ENCODE measurements around the gene RRP1B. TPM values are rescaled to one million over a fixed set of nuclear protein-coding genes. Genes with fewer than 3 reads are reported as not detected.

RRP1B gene
- total RNA-seq, 2 experiments from 2014 or later = 105 to 106 TPM

DNA sequence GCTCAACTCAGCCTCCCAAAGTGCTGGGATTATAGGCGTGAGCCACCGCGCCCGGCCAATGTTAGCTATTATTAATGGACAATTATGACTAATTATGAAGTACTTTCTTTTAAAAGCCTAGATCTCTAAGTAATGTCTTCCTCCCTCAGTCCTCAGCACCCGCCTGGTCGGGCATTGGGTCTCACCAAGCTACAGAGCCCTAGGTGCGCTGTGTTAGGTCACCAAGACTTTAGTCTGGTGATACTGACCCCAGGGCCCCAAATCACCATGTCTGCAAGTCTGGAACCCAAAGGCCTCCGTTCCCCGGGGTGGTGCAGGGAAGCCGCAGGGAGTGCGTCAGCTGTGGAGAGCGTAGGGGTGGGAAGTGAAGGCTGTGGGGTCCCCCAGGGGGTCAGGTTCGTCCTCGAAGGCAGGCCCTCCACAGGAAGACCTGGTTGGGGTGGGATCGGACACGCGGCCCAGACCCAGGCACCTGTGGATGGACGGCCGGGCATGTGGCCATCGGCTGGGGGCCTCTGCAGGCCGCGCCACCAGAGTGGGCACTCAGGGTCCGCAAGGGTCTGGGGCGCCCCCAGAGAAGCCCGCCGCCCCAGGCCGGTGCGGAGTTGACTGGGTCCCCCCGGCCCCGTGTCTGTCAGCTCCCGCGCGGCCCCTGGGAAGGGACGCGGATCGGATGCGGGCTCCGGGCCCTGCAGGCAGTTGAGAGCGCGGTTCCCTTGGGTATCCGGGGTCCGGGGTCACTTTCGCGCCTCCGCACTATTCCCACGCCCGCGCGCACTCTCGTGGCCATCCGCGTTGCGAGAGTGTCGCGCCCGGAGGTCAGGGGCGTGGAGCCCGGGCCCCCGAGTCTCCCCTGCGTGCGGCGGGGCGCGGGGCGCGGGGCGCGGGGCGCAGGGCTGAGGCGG lies 58.9 kb downstream of the RRP1B start:
- POLR2A ChIA-PET = no interaction called here
- CTCF ChIA-PET = no interaction called here

DNA sequence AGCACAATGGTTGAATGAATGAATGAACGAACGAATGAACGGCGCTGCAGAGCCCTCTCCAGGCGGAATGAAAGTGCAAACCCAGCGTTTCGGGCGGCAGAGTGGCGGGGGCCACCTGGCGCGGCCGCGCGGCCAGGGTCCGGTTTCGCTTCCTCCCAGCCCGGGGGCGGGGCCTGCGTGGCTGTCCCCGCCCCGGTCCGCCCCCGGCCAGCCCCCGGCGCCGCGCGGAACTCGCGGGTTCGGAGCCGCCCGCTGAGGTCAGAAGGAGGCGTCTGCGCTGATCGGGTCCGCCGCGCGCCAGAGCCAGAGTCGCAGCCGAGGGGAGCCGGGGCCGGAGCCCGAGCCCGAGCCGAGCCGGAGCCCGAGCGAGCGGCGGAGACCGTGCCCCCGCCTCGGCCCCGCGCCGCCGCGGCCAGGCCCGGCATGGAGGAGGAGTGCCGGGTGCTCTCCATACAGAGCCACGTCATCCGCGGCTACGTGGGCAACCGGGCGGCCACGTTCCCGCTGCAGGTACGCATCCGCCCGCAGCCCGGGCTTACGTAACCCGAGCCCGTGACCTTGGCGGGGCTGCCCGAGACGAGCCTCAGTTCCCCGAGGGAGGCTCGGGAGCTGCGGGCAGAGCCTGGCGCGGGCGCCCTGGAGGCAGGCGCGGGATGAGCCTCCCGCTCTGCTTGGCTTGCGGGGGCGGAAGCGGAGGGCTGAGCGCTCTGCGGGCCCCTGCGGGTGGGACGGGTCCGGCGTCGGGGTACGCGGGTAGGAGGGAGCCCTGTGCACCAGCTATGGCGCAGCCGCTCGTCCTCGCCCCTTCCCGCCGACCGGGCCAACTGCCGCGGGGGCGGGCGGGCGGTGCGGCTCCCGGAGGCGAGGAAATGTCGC lies 59.8 kb downstream of the RRP1B start, which contains the start of gene PDXK:
TSS of gene PDXK (plus strand) at position 258 of the 876 bp plus-strand sequence. CDS start at position 424, 166 bp downstream.
- POLR2A ChIA-PET = interaction anchor here (0.6 to 2.2 kb wide), 2 partner anchors 9 to 1797 kb away, joined by 5 to 20 read pairs; no protein-coding TSS in a partner anchor
- CTCF ChIA-PET = interaction anchor here (0.8 to 2.0 kb wide), 2 partner anchors 9 to 59 kb away, joined by 3 to 10 read pairs; no protein-coding TSS in a partner anchor

DNA sequence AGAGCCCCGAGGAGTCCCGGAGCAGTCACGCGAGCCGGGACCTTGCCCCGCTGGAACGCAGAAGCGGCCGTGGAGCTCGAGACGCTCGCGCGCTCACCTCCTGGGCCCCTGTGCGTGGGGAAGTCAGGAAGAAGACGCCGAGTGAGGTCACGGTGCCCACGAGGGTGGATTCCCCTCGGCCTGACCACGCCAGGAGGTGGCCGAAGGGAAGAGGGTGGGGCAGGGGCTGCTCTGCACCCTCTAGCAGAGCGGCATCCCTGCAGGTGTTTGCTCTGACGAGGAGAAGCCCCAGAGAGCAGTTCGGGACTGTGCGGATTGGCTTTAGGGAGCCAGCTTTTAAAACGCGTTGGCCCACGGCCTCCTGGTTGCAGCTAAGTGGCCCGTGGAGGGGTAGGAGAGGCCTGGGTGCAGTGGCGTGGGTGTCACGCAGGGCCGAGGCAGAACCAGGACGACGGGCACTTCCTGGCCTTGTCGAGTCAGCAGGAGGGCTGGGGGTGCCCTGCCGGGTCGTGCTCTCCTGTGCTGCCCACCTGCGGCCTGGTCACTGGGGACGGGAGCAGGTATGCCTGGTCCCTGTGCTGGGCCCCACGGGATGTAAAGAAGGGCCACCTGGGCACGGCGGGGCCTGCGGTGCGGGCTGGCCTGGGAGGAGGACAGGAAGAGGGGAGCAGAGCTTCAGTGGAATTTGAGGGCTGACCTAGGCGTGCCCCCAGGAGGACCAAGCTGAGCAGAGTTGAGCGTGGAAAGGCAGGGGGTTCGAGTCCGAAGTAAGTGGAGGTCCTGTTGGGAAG lies 60.6 kb downstream of the RRP1B start:
- ChIA-PET CTCF (interaction anchor here (0.8 to 2.0 kb wide), 2 partner anchors 8 to 60 kb away, joined by 3 to 10 read pairs; no protein-coding TSS in a partner anchor), POLR2A (interaction anchor here (0.6 to 2.2 kb wide), 2 partner anchors 8 to 1797 kb away, joined by 5 to 20 read pairs; no protein-coding TSS in a partner anchor)

DNA sequence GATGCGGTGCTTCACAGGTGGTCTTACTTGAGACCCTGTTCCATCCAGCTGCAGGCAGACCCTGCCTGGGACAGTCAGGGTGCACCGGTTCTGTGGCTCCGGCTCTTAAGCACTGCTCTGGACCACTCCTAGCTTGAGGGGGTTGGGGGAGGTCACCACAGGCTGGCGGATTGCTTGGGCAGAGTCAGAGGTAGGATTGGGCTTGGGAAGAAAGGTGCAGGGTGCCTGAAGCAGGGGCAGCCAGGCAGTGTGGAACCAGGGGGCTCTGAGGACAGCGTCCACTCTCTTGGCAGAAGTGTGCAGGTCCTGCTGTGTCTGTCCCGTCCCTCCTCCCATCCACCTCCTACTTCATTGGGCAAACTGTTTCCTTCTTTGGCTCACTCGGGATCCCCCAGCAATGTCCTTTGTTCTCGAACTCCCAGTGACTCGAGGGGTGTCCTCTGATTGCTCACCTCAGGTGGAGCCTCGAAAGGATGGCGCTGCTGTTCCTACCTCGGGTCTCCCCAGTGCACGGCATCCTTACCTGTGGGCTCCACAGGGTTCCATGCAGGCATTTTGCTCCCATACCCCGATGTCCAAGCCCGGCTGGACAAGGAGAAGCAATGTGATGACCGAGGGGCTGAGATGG lies 61.3 kb downstream of the RRP1B start:
- ChIA-PET CTCF (interaction anchor here (2.0 kb wide), 1 partner anchor 8 kb away, joined by 10 read pairs; no protein-coding TSS in a partner anchor), POLR2A (interaction anchor here (2.2 kb wide), 1 partner anchor 8 kb away, joined by 20 read pairs; no protein-coding TSS in a partner anchor)

DNA sequence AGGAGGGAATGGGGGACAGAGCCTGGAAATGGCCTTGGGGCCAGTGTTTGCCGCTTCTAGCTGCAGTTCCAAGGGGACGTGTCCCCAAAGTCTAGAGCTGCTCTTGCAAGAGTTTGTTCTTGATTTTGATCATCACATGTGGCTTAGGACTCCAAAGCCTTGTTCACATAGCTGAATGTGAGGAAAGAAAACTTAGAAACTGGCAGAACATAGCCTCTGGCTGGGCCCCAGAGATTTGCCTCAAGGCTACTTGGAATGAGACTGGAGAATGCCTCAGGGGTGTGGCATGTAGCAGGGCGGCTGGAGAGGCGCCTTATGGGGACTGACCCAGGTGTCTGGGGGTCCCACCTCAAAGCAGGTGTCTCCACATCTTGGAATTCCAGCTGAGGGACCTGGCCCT lies 61.8 kb downstream of the RRP1B start:
- ChIA-PET CTCF (no interaction called here), POLR2A (no interaction called here)

DNA sequence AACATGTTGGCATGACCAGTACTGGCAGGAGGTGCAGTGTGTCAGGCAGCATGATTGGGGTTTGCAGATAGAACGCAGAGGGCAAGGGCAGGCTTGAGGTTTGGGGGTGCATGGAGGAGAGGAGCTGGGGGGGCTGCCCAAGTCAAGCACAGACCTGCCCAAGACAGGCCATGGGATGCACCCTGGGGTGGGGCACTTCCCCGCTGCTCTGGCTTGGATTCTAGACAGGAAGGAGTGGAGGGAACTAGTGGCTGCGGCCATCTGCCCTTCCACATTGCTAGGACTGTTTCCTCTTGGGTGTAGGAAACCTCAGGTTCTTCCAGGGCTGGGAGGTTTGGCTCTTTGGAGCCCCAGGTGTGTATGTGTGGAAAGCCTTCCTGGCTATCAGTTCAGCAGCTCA lies 62.6 kb downstream of the RRP1B start:
- POLR2A ChIA-PET = no interaction called here

DNA sequence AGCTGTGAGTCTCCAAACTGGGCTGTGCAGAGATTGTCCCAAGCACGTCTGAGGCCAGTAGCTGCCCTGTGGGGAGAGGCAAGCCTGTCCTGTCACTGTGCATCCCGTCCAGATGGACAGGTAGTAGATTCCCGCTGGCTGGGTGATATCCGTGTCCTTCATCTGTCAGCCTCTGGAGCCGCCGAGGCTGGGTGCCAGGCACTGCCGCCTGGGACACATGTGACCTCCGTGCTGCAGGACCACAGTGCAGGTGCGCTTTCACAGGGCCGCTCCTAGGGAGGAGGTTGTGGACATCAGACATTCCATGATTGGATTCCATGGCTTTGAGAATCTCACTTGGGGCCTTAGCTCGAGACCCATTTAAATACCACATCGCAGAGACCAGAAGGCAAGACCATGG lies 64.3 kb downstream of the RRP1B start:
- ChIA-PET POLR2A (no interaction called here), CTCF (no interaction called here)

More for the DNA sequence above, 62.6 kb downstream of the RRP1B start:
- CTCF ChIA-PET = interaction anchor here (0.6 kb wide), 1 partner anchor 83 kb away, joined by 3 read pairs; no protein-coding TSS in a partner anchor

DNA sequence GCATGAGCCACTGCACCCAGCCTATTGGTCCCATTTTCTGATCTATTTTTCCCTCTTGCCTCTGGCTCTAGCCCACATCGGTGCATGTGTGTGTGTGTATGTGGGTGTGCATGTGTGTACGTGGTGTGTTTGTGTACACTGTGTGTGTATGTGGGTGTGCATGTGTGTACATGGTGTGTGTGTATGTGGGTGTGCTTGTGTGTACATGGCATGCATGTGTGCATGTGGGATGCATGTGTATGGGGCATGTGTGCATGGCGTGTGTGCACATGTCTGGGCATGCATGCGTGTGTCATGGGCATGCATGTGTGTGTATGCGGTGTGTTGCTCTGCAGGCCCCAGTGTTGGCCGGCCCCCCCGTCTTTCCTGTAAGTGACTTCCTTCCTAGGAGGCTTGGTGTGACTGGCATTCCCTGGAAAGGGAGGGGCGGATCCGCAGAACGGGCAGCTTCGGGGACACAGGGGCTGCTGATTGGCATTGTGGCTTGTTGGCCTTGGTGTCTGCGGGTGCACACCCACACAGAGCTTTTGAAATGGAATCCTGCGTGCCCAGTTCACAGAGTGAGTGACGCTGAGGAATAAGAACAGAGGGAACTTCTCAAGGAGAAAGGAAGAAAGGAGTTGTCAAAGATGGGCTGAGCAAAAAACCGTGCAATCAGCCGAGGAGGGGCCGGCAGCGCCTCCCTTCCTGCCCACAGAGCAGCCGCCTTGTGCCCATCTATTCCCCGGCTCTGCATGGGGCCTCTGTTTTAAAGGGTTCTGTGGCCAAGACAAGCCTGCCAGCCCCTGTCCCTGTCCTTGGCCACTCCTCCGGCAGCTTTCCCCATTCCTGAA lies 67.5 kb downstream of the RRP1B start:
- CTCF ChIA-PET = interaction anchor here (0.7 kb wide), 1 partner anchor 23 kb away, joined by 5 read pairs; no protein-coding TSS in a partner anchor
- POLR2A ChIA-PET = no interaction called here

DNA sequence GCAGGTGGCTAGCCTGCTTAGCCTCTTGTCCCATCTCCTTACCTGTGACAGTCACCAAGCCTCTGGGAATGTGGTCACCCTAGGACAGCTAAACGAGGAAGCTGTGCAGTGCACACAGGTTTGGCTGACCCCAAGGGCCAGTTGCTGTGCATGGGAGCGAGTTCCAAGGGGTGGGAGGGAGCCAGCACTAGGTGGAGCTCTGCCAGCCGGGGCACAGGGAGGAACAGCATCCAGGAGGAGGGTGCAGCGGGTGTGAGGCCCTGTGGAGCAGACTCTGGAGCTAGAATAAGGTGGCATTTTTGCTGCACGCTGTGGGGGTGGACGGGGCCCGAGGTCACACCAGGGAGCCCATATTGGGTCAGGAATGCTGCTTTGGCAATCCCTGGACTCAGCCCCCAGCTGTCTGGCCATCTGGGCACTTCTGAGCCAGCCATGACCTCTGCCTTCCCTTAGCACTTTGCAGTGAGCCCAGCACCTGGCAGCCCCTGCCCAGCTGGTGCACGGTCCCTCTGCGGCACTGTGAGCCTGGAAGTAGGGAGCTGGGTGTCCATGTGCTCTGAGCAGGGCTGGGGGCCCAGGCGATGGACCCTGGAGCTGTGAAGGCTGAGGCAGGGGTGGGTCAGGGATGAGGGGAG lies 68.3 kb downstream of the RRP1B start:
- ChIA-PET CTCF (interaction anchor here (1.1 to 2.2 kb wide), 3 partner anchors 8 to 248 kb away, joined by 4 to 10 read pairs (median 10); no protein-coding TSS in a partner anchor), POLR2A (interaction anchor here (1.4 kb wide), 2 partner anchors 8 to 21 kb away, joined by 3 to 20 read pairs; partner anchors contain the start of gene PDXK)

DNA sequence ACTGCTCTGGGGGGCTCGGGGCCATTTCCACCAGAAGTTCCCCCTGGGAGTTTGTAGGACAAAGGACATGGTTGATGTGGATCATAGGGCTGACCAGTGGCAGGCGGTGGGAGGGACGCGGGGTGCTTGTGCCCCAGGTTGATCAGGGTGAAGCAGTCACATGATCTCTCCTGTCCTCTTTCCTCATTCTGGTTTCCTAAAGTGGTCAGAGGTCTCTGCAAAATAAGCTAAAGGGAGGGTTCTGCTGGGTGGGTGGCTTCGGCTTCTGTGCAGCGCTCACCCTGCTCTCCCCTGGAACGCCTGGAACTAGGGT lies 68.8 kb downstream of the RRP1B start:
- ChIA-PET POLR2A (interaction anchor here (1.3 to 1.4 kb wide), 3 partner anchors 8 to 68 kb away, joined by 3 to 20 read pairs (median 7); partner anchors contain the start of gene PDXK), CTCF (interaction anchor here (0.6 to 2.2 kb wide), 5 partner anchors 8 to 348 kb away, joined by 3 to 10 read pairs (median 4); no protein-coding TSS in a partner anchor)

DNA sequence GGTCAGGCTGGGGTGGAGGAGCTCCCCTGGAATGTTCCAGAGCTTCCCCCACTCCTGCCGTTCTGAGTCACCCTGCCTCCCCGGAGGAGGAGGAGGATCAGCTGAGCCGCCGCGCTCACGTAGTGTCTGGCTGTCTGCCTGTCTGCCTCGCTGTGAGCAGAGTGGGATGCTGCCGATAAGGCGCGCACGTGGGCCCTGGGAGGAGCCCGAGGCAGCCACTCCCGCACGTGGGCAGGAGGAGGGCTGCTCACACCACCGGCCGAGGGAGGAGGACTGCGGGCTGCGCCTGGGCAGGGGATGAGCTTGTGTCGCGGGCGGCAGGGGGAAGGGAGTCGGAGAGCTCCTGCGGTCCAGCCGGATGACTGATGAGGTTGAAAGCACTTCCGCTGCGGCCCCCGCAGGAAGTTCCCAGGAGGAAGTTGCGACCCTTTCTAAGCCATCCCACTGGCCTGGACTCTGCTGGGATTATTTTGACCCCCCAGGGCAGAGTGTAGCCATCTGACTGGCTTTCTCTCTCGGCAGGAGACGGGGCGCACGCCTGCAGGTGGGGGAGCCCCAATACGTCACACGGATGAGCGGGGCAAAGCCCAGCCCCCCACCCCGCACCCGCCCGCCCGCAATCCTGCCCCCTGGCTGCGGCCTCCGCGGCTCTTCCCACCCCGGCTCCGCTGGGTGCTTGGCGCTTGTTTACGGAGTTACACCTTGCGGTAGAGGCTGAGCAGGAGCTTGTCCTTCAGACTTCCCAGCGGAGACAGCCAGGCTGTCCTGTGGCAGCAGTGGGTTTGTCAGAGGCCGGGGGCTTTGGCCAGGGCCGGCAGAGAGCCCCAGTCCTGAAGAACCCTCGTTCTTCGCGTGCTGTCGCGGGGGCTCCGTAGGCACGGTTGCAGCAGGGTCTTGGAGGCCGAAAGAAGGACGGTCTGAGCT lies 69.4 kb downstream of the RRP1B start:
- ChIA-PET CTCF (interaction anchor here (0.6 to 2.2 kb wide), 6 partner anchors 9 to 347 kb away, joined by 3 to 10 read pairs (median 4); no protein-coding TSS in a partner anchor), POLR2A (interaction anchor here (0.5 to 1.4 kb wide), 5 partner anchors 9 to 68 kb away, joined by 3 to 20 read pairs (median 3); partner anchors contain the start of genes PDXK and RRP1)

DNA sequence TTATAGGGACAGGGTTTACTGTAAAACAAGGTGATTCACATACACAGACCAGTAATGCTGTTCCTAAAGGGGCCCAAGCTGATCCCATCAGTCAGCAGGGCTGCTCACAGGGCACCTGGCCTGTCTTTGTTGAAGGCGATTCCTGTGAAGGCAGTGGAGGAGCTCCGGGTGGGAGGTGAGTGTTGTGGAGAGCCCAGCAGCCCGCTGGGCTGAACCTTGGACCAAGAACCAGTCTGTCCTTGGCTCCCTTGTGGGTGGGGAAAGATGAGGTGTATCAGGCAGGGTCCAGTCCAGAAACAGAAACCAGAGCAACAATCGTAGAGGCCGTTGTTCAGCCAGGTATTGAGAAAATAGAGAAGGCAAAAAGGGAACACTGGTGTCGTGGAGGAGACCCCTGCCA lies 72.1 kb downstream of the RRP1B start:
- ChIA-PET CTCF (no interaction called here), POLR2A (no interaction called here)

DNA sequence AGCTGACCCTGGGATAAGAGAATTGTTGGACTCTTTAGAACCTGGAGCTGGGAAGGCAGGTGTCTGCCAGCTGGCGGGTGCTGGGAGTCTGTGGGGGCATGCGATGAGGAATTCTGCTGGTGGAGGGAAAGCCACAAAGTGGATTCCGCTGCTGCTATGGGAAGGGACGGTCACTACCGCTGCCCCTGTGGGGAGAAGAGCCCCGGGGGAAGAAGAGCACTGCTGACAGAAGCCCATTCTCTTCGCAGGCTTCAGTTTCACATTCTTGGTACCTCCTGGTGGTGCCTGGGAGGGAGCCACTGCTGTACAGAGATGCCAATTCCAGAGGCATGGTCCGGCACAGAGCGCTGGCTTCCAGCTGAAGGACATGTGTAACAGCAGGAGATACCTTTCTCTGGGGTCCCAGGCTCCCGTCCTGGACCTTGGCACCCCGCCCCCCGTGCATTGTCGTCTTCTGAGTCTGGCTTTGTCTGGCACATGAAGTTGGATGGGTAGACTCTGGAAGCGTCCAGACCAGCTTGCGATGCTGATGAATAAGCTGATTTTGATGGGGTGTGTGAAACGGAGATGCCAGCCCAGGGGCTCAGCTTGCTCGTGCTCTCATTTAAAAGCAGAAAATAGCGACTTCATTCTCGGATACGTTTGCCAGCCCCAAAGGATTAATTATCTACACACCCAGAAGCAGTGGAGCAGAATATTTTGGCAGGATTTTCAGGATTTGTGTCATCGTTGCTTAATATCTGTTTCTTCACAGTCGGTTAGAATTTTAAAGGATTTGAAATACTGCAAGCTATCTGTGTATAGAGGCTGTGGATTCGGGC lies 72.7 kb downstream of the RRP1B start:
- ChIA-PET POLR2A (no interaction called here), CTCF (interaction anchor here (1.2 kb wide), 1 partner anchor 243 kb away, joined by 3 read pairs; no protein-coding TSS in a partner anchor)

DNA sequence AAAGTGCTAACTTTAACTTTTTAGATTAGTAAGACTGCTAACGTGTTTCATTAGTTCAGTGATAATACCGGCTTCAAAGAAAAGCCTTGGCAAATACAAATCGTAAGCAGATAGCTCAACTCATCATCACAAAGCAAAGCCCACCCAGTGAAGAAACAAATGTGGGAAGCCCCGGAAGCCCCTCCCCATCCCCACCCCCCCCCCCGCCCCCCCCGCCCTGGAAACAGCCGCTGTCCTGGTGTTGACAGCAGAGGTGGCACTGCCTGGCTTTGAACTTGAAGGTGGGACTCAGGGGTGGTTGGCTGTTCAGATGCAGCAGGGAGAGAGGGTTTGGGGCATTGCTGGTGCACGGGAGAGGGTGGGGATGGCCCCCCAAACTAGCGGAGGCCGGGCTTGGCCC lies 73.7 kb downstream of the RRP1B start:
- CTCF ChIA-PET = interaction anchor here (1.2 kb wide), 1 partner anchor 242 kb away, joined by 3 read pairs; no protein-coding TSS in a partner anchor
- POLR2A ChIA-PET = no interaction called here
